Hepatocyte (in vitro differentiated cells): ENCODE measurements around the gene TRAPPC3.

Source experiments
- CTCF ChIP-seq: fragments of 200-600 bp; sonication (generic); IDR thresholded peaks from 2 replicates; pipeline ENCODE4 v1.5.1; 2016; ENCODE audit warnings: antibody characterized with exemption, mild to moderate bottlenecking; ENCODE audit not compliant: poor library complexity
- EZH2 ChIP-seq: fragments of 200-600 bp; sonication (generic); IDR thresholded peaks from 2 replicates; pipeline ENCODE4 v1.6.1; 2016; ENCODE audit warnings: antibody characterized with exemption, mild to moderate bottlenecking, borderline replicate concordance

- no peak for TF ChIP-seq CTCF
- TF ChIP-seq EZH2: no peak
Measured at GRCh38 chr1:36154765-36155407, 5.6 kb upstream of the TRAPPC3 start.
